Stomach (tissue), 9 donors: Measurements from ENCODE around the gene ACCS. TPM values are rescaled to one million over a fixed set of nuclear protein-coding genes. Genes with fewer than 3 reads are reported as not detected.

Source experiments
- DNase-seq, 2 donors: peaks; one replicate each; pipeline versions ENCODE4 v3.0.0 to v3.0.0-alpha.2; 2013 to 2019
- H3K27ac ChIP-seq, 5 donors: fragments of 200-600 bp in 4 of 5; sonication (generic) in 4 of 5; one replicate each; pipeline ENCODE4 v1.5.1; 2013 to 2019; ENCODE audit warnings: mild to moderate bottlenecking in 1 of 5, moderate library complexity in 1 of 5
- H3K27me3 ChIP-seq, 3 donors: fragments of 200-600 bp; sonication (generic); one replicate each; pipeline ENCODE4 v1.5.1; 2017 to 2019; ENCODE audit warnings: mixed run types in 1 of 3
- H3K36me3 ChIP-seq, 4 donors: fragments of 200-600 bp; sonication (generic); 1 replicate in 3 of 4; 2 replicates in 1 of 4; pipeline ENCODE4 v1.5.1; 2016 to 2019
- H3K4me1 ChIP-seq, 4 donors: fragments of 200-600 bp; sonication (generic); one replicate each; pipeline ENCODE4 v1.5.1; 2016 to 2019
- H3K4me3 ChIP-seq, 4 donors: fragments of 200-600 bp; sonication (generic) in 3 of 4; one replicate each; pipeline ENCODE4 v1.5.1; 2016 to 2019; ENCODE audit warnings: mild to moderate bottlenecking in 1 of 4
- H3K9me3 ChIP-seq, 4 donors: fragments of 200-600 bp; sonication (generic); one replicate each; pipeline ENCODE4 v1.5.1; 2016 to 2019
- CTCF ChIP-seq, 7 experiments: fragments of 450-650 bp in 4 of 7; fragments of 200-600 bp in 3 of 7; sonication (generic) in 3 of 7; IDR thresholded peaks; one replicate each; pipeline ENCODE4 v1.5.1; 2016 to 2019; ENCODE audit warnings: antibody characterized with exemption in 7 of 7, control low read depth in 2 of 7, mild to moderate bottlenecking in 1 of 7
- EP300 ChIP-seq: sonication (generic); formaldehyde crosslinking; IDR thresholded peaks from one replicate; pipeline ENCODE4 v1.6.1; 2017; ENCODE audit warnings: antibody characterized with exemption
- POLR2A ChIP-seq, 4 donors: fragments of 450-650 bp; IDR thresholded peaks; one replicate each; pipeline ENCODE4 v1.6.1; 2016; ENCODE audit warnings: antibody characterized with exemption in 4 of 4, control low read depth in 2 of 4, mild to moderate bottlenecking in 1 of 4, moderate library complexity in 1 of 4
- POLR2AphosphoS5 ChIP-seq, 3 donors: sonication (generic); formaldehyde crosslinking; IDR thresholded peaks; one replicate each; pipeline ENCODE4 v1.6.1; 2016; ENCODE audit warnings: antibody characterized with exemption in 3 of 3
- WGBS, 5 donors: extraction: QIAGEN DNeasy Blood & Tissue Kit in 3 of 5; methylation state at CpG; one replicate each; pipeline versions ENCODE4 v1.1.5 to v1.1.7; 2013 to 2018; 5-methylcytosine and 5-hydroxymethylcytosine counted together
- intact Hi-C: fragments of 100-400 bp; cut with DNase I; formaldehyde crosslinking; loops from one replicate; pipeline ENCODE4 v1.15.1; 2023; ENCODE audit warnings: low total_unique reads
- polyA plus RNA-seq, 3 donors: library from polyadenylated mRNA; stranded (reverse); fragments of 200-250 nt; gene quantifications; one replicate each; pipeline ENCODE4 v1.2.3, GENCODE V29; 2013
- total RNA-seq, 5 donors: library from RNA; depleted of rRNA; stranded (reverse); fragments of >200 nt; gene quantifications; one replicate each; pipeline versions ENCODE4 v1.1.0 to v1.2.3, GENCODE V29; 2014 to 2016
- donor health status: healthy with polysubstance abuse.
- donor health status: Bipolar disorder and iron deficiency.
- donor health status: healthy.

ACCS gene
- total and polyA plus RNA-seq, 8 donors, result 14.7 to 71.1 (median 28.0) TPM

- DNase-seq, result peak in 1 of 2 donors; percentile 63
- peaks cover 33 to 87% (median 73%) of the 10 kb centered on the region in 4 donors for H3K36me3 ChIP-seq
Measured at GRCh38 chr11:44112091-44112821, 46.2 kb downstream of the ACCS start.

GRCh38 chr11:44113018-44113417 lies 46.9 kb downstream of the ACCS start:
- 84 to 91% (median 90%) methylated on average over 3 of the region's 3 CpGs for WGBS, 5 donors
- peaks cover 38 to 89% (median 73%) of the 10 kb centered on the region in 4 donors for H3K36me3 ChIP-seq

More at GRCh38 chr11:44112091-44112821, 46.2 kb downstream of the ACCS start:
- no peak overlapping the region for H3K4me3 ChIP-seq
- TF ChIP-seq CTCF (IDR thresholded peaks at IDR 0.05), result no peak
- no peak for TF ChIP-seq EP300
- no peak for TF ChIP-seq POLR2A (IDR thresholded peaks at IDR 0.05)
- no peak for TF ChIP-seq POLR2AphosphoS5 (IDR thresholded peaks at IDR 0.05)
- no peak overlapping the region for H3K27ac ChIP-seq
- peaks cover 0 to 25% (median 11%) of the 10 kb centered on the region in 4 donors for H3K4me1 ChIP-seq
- H3K27me3 ChIP-seq, result no peaks in the 10 kb centered on the region
- intact Hi-C loops, result no loop called here
- H3K9me3 ChIP-seq, result no peaks in the 10 kb centered on the region
- 53 to 73% (median 68%) methylated on average over 7 of the region's 7 CpGs for WGBS, 5 donors

GRCh38 chr11:44113572-44113971 lies 47.5 kb downstream of the ACCS start:
- DNase-seq, result no peak
- 87 to 92% (median 91%) methylated on average over 3 of the region's 3 CpGs for WGBS, 5 donors
- H3K4me3 ChIP-seq, result no peak overlapping the region
- peaks cover 35 to 88% (median 69%) of the 10 kb centered on the region in 4 donors for H3K36me3 ChIP-seq
- H3K27me3 ChIP-seq, result no peaks in the 10 kb centered on the region
- no peaks in the 10 kb centered on the region for H3K9me3 ChIP-seq
- TF ChIP-seq CTCF (IDR thresholded peaks at IDR 0.05) (no peak), POLR2A (IDR thresholded peaks at IDR 0.05) (no peak), POLR2AphosphoS5 (IDR thresholded peaks at IDR 0.05) (no peak), EP300 (no peak)
- no peak overlapping the region for H3K27ac ChIP-seq
- peaks cover 0 to 25% (median 11%) of the 10 kb centered on the region in 4 donors for H3K4me1 ChIP-seq
- intact Hi-C loops, result no loop called here

More at GRCh38 chr11:44113018-44113417, 46.9 kb downstream of the ACCS start:
- no peaks in the 10 kb centered on the region for H3K9me3 ChIP-seq
- no peaks in the 10 kb centered on the region for H3K27me3 ChIP-seq
- no peak for TF ChIP-seq POLR2AphosphoS5 (IDR thresholded peaks at IDR 0.05)
- no peak for TF ChIP-seq POLR2A (IDR thresholded peaks at IDR 0.05)
- TF ChIP-seq EP300, result no peak
- no peak for TF ChIP-seq CTCF (IDR thresholded peaks at IDR 0.05)
- no peak overlapping the region for H3K4me3 ChIP-seq
- intact Hi-C loops, result no loop called here
- DNase-seq, result no peak
- H3K4me1 ChIP-seq, result peaks cover 0 to 25% (median 11%) of the 10 kb centered on the region in 4 donors
- H3K27ac ChIP-seq, result no peak overlapping the region

- peaks cover 0 to 24% (median 8%) of the 10 kb centered on the region in 4 donors for H3K4me1 ChIP-seq
- 66 to 83% (median 79%) methylated on average over 3 of the region's 3 CpGs for WGBS, 5 donors
- TF ChIP-seq POLR2AphosphoS5 (IDR thresholded peaks at IDR 0.05) (no peak), POLR2A (IDR thresholded peaks at IDR 0.05) (no peak), CTCF (IDR thresholded peaks at IDR 0.05) (no peak)
- peaks cover 25 to 89% (median 71%) of the 10 kb centered on the region in 4 donors for H3K36me3 ChIP-seq
- H3K4me3 ChIP-seq, result no peak overlapping the region
- no peak overlapping the region for H3K27ac ChIP-seq
- H3K27me3 ChIP-seq, result no peaks in the 10 kb centered on the region
- intact Hi-C loops, result no loop called here
- H3K9me3 ChIP-seq, result no peaks in the 10 kb centered on the region
- DNase-seq, result no peak
Measured at GRCh38 chr11:44116234-44116830, 50.3 kb downstream of the ACCS start.
